Erythroblast (primary cell): ENCODE results near the gene LRPPRC.

Experiments used
- DNase-seq, 2 experiments: peaks; one replicate each; lab custom pipeline; 2025; lab: John Stamatoyannopoulos, UW
- GATA1 ChIP-seq: IDR thresholded peaks from 2 replicates; pipeline ENCODE4 v1.6.1; 2011; ENCODE audit warnings: low read depth, mild to moderate bottlenecking, control low read depth, low read length, moderate library complexity
- POLR2A ChIP-seq: IDR thresholded peaks from 2 replicates; pipeline ENCODE4 v1.6.1; 2011; ENCODE audit warnings: mild to moderate bottlenecking, low read length

The LRPPRC gene

GRCh38 chr2:44004735-44005602 is 9.2 kb upstream of the LRPPRC start:
- no peak for TF ChIP-seq POLR2A
- TF ChIP-seq GATA1, result no peak
- no peak for DNase-seq

DNA sequence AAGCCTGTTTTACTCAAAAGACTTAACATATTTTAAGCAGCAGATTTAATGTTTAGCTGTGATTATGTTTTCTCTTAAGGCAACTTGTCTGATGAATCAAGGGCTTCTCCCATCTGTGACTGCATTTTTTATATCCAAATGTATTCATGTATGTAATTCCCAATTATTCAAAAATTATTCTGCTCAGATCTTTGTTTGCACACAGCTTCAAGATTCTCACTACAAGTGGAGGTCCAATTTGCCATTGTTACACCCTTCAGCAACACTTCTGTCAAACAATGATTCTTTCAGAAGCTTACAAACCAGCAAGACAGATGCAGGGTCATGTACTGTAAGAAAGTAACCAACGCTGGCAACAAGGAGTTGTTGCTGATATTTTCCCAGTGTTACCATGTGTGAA is 5.9 kb upstream of the LRPPRC start:
- DNase-seq, result no peak
- no peak for TF ChIP-seq POLR2A
- TF ChIP-seq GATA1, result no peak

DNA sequence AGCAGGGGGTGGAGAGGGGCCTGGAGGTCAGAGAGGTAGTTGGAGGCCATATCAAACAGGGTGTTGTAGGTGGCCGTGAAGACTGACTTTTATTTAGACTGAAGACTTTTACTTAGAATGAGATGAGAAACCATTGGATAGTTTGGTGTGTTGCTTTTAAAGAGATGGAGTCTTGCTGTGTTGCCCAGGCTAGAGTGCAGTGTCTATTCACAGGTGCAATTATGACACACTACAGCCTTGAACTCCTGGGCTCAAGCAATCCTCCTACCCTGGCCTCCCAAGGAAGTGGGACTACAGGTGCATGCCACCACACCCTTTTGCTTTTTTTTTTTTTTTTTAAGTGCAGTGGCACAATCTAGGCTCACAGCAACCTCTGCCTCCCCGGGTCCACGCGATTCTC is 2.5 kb upstream of the LRPPRC start:
- no peak for TF ChIP-seq POLR2A
- TF ChIP-seq GATA1, result no peak
- DNase-seq, result no peak

DNA sequence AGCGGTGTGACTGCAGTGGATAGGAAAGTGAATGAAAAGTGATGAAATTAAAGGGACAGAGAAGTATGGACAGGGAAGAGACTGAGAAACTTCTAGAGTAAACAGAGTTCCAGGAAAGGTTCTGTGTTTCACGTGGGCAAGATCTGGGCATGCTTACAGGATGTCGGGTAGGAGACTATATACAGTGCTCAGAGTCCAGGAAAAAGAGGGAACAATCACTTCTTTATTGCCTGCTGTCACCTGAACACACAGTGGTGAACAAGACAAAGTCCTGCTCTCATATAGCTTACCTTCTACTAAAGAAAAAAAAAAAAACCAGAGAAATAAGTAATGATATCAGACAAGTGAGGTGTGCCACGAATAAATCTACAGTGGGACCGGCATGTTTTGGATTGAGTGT is 2.4 kb downstream of the LRPPRC start:
- no peak for DNase-seq
- TF ChIP-seq GATA1 (no peak), POLR2A (no peak)

DNA sequence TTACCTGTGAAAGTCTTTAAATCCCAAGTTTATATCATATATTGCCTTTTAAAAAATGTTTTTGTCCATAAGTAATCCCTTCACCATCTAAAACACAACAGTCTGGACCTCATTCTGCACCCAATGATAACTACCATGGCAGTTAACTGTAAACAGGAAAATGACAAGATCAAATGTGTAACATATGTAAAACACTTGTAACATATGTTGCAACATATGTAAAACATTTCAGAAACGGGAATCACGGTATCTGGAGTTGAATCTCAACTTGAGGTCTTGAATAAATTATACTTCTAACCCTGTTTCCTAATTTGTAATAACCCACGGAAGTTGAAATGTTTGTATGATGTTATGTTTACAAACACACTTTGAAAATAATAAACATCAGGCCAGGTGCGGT is 6.2 kb downstream of the LRPPRC start:
- TF ChIP-seq GATA1 (no peak), POLR2A (no peak)
- no peak for DNase-seq

DNA sequence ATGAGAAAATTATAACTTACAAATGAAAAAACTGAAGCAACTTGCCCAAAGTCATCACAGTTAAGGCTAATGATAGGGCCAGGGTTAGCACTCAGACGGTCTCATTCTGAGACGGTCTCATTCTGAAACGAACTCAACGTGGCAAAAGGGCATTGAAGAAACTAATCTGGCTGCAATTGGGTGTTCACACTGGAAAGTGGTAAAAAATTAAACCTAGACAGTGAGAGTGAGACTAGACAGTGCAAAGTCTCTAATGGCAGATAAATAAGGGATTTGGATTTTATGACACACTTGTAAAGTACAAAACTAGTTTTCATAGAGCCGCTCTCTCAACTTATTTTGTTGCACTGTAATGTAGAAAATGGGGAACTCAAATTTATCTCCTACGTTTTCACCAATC is 9.2 kb downstream of the LRPPRC start:
- TF ChIP-seq POLR2A (no peak), GATA1 (no peak)
- no peak for DNase-seq

- TF ChIP-seq GATA1, result no peak
- TF ChIP-seq POLR2A, result no peak
- peak; percentile 8 to 55 for DNase-seq
These were observed 10.4 kb downstream of the LRPPRC start for GRCh38 chr2:43985359-43985758.

GRCh38 chr2:43984533-43984932 is 11.3 kb downstream of the LRPPRC start:
- peak; percentile 36 to 62 for DNase-seq

DNA sequence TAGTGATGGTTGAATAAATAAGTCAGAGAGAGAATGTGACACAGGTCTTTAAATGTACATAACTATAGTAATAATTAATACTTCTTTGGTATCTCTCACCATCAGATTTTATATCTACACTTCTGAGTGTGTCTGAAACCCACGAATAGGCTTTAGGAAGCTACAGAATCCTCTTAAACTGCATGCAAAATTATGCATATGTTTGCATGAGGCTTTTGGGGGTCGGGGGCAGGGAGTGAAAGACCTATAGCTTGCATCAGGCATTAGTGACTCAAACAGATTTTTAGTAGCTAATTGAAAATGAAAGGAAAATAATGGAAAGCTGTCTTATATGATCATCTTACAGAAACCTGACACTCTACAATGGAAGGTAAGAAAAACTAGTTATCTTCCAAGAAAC is 14.9 kb downstream of the LRPPRC start:
- no peak for DNase-seq
- TF ChIP-seq POLR2A, result no peak
- no peak for TF ChIP-seq GATA1

More at GRCh38 chr2:43984533-43984932, 11.3 kb downstream of the LRPPRC start:
- no peak for TF ChIP-seq POLR2A
- no peak for TF ChIP-seq GATA1

DNA sequence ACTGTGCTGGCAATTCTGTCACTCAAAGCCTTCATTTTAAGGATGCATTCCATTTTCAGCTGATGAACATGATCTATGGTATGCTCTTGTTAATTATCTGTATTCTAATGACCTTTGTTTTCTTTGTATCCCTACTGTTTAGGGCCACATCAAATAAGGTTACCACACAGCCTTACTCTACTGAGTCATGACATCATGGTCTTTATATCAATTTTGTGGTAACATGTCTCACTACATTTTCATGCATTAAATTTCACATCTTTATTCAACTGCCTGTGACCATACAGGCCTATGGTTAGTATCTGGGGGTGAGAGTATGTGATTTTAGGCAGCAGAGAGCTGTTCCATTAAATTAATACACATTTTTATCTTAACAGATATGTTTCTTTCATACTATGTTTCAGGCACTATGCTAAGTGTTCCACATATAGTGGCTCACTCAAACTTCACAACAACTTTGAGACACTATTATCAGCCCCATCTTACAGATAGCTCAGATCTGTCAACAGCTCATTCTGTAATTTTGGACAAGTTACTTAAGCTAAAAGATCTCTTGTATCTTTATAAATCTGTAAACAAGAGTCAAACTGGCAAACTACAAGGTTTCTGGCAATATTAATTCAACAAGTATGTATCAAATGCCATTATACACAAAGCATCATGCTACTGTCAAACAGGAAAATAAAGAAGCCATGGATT is 18.0 kb downstream of the LRPPRC start:
- no peak for DNase-seq
- TF ChIP-seq POLR2A (no peak), GATA1 (no peak)

DNA sequence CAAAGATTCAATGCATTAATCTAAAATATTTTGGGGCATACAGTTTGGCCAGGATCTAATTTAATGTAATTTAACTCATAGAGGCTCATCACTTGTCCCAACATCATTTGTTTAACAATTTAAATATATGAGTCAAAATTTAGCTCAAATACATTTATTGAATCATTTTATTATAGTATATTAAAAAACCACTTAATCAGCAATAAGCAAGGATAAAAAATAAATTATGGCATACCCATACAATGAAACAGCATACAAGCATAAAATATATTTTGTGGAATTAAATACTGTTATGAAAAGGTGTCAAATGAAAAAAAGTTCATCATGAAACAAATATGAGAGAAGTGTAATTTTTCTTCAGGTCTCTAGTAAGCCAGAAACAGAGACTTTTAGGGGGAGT is 34.9 kb downstream of the LRPPRC start:
- DNase-seq, result no peak
- TF ChIP-seq POLR2A (no peak), GATA1 (no peak)

GRCh38 chr2:43958397-43959275 is 37.2 kb downstream of the LRPPRC start:
- TF ChIP-seq POLR2A (no peak), GATA1 (no peak)
- DNase-seq, result no peak

DNA sequence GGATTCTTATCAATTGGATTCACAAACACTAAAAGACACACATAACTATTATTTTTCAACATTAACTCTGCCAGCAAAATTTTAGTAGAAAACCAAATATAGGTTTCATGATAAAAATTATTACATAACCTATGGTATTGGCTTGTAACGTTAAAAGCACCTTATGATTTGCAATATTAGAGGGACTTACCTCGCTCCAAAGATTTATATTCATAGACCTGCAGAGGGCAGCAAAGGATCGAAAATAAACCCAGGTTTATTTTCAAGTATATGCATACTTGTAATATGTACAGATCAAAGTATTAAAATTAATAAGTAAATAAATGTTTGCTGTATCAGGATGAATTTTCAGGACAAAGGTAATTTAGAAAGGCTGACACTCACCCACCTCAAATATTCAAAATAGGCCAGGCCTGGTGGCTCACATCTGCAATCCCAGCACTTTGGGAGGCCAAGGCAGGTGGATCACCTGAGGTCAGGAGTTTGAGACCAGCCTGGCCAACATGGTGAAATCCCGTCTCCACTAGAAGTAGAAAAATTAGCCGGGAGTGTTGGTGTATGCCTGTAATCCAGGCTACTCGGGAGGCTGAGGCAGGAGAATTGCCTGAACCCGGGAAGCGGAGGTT is 45.3 kb downstream of the LRPPRC start:
- TF ChIP-seq GATA1 (no peak), POLR2A (no peak)
- peak; percentile 60 to 83 for DNase-seq
